Stimulated activated CD4-positive, alpha-beta T cell treated with anti-CD3 and anti-CD28 coated beads, Interleukin-2, amount 100 ng/mL, for 24 hours (primary cell): ENCODE data around the gene RPS6KA4.
"Not testable (repeated sequence)": the region's sequence is repeated elsewhere in the genome, so short reads cannot be mapped to it uniquely, and the experiment has no call there.

ENCODE experiments used
- DNase-seq, 2 donors: peaks; one replicate each; pipeline ENCODE4 v3.0.0-alpha.2; 2020

RPS6KA4 gene

DNA sequence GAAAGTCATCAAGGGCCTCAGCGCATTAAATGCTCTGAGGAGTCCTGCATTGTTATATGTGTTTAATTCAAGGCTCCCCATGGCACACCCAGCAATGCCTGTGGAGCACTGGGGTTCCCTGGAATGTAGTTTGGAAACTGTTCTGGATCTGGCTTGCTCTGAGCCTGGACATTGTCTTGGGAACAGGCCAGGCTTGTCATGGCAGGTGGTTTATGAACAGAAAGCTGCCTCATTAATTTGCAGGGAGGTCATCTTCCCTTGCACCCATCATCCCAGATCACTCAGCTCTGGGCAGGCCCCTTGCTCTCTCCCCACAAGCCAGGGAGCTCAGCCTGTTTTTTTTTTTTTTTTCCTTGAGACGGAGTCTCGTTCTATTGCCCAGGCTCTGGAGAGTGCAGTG, 32.9 kb downstream of the RPS6KA4 start:
- DNase-seq, result no peak

DNA sequence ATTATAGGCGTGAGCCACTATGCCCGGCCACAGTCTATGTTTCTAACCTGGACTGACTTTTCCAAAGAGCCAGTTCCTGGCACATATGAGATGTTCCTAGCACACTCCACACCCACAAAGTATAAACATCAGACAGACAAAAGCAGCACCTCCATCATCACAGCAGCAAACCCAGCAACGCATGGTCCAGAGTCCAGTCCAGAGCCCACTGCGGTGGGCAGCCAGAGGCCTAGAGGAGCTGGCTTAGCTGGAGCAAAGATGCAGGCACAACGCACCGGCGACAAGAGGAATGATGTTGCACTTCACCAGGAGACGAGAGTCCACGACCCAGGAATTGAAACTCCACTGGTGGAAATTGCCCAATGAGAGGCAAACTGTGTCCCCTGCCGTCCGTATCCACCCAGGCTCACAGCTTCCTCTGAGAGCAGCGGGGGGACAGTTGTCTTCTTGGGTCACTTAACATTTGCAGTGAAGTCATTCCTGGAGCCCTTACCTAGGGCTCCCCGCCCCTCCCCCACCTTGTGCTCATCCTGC, 36.6 kb downstream of the RPS6KA4 start:
- DNase-seq, result no peak

DNA sequence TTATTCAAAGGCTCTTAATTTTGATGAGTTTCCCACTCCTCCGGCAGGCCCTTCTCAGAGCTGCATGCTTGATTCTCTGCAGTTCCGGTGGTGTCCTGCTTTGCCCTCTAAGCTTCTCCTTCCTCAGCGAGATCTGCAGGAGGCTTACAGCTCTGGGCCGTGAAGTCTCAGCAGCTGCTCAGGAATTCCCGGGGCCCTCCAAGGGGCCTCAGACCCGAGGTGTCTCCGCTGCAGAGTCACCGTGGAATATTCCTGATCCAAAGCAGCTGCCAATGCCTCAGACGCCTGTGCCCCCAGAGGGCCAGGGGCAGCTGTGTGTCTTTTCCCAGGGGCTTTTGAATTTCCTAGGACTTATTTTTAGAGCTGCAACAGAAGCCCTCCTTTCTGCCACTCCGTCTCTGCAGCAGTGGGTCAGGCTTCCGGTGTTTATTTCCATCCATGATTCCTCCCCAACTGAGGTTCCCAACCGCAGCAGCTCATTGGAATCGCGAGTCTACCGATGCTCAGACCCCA, 37.2 kb downstream of the RPS6KA4 start:
- no peak for DNase-seq

DNA sequence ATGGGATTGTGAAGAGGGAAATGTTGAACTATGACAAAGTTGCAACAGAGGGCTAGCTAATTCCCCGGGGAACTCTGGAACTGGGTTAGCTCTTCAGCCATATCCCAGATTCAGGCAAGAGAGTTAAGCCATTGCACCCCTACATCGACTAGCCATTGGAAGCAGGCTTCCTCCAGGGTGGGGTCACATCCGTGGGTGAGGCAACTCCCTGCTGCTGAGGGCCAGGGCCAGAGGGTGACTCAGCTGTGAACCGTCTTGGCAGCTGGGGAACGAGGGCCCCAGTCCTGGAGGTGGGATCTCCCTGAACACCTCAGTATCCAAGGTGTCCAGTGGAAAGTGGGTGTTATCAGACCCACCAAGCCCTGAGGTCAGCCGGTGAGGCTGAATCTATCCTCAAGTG, 41.1 kb downstream of the RPS6KA4 start:
- no peak for DNase-seq

DNA sequence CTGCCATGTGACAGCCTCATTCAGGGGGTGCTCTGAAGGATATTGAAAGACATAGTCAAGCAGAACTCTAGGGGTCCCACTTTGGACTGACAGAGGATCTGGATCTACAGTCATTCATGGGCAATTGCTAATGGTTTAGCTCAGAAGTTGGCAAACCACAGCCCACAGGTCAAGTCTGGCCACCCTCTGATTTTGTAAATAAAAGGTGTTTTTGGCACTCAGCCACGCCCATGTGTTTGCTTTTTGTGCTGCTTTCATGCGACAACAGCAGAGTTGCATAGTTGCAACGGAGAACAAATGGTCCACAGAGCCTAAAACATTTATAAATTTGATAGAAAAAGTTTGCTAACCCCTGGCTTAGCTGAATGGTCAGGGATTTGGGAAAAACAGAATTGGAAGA, 41.7 kb downstream of the RPS6KA4 start:
- DNase-seq, result no peak

DNA sequence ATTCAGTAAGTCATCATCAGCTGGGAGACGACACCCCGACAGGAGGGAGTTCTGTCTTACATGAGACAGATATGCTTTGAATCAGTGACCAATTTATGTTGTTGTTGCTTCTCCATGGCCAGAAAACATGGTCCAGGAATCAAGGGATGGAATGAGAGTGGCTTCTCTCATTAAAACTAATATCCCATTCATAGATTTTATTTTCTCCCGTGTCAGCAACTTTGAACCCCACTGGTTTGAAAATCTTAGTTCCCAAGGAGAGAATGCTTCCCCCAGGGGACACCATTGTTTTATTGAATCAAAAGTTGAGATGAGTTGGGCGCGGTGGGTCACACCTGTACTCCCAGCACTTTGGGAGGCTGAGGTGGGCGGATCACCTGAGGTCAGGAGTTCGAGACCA, 42.8 kb downstream of the RPS6KA4 start:
- DNase-seq, result no peak

DNA sequence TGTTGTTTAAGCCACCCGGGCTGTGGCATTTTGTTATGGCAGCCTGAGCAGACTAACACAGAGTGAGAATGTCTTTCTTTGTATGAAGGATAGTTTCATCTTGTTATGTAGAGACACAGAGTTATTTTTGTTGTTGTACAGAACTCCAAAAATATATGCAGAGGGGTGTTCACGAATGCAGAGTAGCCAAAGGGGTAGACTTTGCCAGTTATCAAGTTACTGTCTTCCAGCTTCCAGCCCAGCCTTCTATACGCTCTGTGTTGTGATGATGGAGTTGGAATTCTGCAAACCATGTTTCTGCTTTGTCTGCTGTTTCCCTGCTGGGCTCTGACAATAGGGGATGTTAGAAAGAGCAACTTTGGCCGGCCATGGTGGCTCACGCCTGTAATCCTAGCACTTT, 44.1 kb downstream of the RPS6KA4 start:
- no peak for DNase-seq

DNA sequence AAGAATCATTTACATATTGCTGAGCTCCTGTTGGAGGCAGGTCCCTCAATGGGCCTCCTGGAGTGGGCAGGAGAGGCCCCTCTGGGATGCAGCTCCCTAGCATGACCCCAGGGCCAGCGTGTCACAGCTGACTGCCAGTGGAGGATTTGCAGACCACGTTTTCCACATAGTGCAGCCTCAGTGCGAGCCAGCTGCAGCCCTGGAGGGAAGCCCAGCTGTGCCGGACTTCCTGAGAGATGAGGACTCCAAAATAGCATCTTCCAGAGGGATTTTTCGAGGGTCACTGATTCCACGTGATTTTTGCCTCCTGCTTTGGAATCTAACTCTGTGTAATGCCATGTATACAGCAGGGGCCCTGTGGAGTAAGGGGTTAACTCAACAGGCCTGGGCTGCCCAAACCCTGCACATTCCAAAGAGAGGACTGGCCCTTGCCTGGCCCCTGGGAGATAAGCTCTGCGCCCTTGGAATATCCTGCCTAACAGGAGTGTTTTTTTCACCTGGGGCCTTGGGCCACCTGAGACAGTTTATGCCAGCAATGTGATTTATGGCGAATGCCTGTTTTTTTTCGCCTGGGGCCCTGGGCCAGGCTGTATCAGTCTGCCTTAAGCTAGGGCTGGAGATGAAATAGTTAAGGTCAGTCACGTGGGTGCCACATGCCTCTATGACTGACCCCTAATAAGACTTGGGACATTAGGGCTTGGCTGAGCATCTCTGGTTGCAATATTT, 47.4 kb downstream of the RPS6KA4 start:
- no peak for DNase-seq

DNA sequence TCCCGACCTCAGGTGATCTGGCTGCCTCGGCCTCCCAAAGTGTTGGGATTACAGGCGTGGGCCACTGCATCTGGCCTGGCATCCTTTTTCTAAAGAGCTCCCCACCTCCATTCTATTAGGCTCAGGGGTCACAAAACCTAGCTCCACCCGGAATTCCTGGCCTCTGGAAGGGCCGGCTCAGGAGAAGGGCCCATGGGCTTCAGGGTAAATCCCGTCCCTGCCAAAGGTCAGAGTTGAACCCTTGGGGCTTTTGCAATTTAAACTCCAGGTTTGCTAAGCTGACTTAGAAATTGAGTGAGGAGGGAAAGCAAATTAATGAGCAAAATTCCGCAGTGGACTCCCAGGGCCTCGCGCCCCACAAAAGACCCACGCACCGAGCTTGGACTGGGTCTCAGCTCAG, 48.3 kb downstream of the RPS6KA4 start:
- DNase-seq, result no peak

DNA sequence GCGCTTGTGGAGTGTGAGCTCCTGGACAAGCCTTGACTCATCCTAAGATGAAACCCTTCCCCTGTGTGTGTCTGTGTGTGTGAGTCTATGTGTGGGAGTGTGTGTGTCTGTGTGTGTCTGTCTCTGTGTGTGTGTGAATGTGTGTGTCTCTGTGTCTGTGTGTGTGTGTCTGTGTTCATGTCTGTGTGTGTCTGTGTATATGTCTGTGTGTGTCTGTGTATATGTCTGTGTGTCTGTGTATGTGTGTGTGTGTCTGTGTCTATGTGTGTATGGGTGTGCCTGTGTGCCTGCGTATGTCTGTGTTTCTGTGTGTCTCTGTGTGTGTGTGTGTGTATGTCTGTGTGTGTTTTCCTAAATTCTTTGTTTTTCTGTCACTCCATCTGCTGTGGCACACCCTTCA, 48.7 kb downstream of the RPS6KA4 start:
- DNase-seq, result no peak

DNA sequence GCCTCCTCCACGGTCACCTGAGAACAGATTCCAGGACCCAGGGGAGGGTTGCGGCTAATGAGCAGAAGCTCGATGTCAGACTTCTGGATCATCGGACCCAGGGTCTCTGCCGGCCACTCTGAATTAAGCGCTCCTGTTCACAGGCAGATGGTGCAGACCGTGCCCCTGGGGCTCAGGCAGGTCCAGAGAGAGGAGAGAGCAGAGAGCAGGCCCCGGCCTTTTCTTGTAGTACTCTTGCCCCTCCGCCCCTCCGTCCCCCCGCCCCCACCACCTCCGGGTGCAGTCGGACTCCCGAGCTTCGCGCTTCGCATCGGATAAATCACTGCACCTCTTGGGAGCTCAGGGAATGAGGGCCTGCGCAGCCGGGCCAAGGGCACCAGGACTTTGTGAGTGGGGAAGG, 50.3 kb downstream of the RPS6KA4 start:
- DNase-seq, result no peak

DNA sequence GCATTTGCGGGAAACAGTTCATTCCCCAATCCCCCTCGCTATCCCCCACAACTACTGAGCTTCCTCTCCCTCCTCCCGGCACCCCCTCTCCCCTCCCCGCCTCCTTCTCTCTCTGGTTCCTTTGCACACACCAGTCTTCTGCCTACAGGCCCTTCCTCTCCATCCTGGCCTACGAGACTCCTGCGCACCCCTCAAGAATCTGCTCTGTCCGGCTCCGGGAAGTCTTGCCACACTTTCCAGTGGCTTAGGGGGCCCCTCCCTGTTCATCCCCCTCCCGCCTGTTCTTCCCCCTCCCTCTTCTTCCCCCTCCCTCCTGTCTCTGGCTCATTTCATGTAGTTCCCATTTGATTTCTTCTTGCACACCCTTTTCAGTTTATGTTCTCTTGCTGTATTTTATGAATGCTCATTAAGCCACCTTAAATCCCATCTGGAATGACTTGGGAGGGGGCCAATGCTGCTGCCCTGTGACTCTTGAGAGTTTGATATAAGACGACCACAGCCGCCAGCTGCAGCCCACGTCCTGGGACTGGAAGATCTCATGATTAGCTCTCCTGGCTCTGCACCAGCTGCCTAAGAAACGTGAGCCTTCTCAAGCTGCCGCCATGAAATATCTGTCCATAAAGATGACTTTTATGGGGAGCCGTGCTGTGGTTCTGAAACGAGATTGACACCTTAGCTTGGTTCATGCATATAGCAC, 50.9 kb downstream of the RPS6KA4 start:
- DNase-seq, result no peak

DNA sequence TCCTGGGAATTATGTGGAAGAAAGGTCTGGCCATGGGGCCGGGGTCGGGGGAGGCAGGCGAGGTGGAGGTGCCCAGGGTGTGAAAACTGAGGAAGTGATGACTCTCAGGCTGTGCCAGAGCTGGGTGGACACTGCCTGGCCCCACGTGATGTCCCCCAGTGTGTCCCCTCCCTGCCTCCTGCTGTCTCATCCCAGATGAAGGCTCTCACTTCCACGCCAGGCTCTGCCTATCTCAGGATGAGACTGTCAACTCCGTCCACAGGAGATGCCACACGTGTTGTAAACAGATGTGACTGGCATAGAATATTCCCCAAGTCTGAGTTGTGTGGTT, 51.4 kb downstream of the RPS6KA4 start:
- DNase-seq, result no peak

DNA sequence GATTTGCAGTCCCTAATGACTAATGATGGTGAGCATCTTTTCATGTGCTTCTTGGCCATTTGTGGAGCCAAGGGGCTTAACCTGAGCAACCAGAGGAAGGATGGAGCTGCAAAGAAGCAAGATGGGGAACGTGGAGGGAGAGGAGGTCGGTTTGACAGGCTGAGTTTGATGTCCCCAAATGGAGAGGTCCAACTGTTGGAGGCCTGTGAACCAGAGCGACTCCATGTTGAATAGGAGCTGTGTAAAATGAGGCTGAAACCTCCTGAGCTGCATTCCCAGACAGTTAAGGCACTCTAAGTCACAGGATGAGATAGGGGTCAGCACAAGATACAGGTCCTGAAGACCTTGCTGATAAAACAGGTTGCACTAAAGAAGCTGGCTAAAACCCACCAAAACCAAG, 54.5 kb downstream of the RPS6KA4 start:
- DNase-seq, result no peak

DNA sequence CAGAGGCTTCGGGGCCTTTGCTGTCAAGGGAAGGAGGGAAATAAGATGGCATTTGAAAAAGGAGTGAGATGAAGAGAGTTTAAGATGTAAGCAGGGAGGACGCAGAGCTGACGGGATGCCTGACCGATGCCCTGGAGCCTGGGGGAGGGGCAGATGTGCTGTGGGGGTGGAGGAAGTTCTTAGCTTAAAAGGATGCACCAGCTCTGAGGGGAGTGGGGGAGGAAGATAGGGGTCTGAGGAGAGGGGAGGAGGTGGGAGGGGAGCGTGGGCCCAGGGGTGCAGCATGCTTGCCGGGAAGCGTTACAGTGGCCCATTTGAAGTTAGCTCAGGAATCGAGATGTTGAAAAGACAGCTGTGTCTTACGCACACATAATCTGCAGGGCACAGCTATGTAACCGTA, 56.3 kb downstream of the RPS6KA4 start:
- DNase-seq, result no peak

DNA sequence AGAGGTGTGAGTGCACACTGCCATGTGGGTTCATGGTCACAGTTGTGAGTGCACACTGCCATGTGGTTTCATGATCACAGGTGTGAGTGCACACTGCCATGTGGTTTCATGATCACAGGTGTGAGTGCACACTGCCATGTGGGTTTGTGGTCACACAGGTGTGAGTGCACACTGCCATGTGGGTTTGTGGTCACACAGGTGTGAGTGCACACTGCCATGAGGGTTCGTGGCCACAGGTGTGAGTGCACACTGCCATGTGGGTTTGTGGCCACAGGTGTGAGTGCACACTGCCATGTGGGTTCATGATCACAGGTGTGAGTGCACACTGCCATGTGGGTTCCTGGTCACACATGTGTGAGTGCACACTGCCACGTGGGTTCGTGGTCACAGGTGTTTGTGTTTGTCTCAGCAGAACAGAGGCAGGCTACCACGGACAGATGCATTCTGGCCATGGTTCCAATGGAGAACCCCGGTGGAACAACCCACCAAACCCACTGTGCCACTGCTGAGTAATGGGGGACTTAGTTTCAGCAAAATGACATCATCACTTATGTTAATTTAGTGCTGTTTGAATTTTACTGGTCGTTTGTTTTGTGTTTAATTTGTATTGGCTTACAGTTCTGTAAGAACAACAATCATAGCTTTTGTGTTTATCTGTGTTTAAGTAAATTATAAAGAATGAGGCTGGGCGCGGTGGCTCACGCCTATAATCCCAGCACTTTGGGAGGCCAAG, 57.2 kb downstream of the RPS6KA4 start:
- DNase-seq, result no peak

DNA sequence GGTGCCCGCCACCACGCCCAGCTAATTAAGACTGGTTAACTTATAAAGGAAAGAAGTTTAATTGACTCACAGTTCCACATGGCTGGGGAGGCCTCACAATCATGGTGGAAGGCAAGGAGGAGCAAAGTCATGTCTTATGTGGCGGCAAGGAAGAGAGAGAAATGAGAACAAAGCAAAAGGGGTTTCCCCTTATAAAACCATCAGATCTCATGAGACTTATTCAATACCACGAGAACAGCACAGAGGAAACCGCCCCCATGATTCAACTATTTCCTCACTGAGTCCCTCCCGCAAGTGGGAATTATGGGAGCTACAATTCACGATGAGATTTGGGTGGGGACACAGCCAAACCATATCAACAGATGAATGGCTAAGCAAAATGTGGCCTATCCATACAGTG, 59.3 kb downstream of the RPS6KA4 start:
- not testable (repeated sequence) for DNase-seq

DNA sequence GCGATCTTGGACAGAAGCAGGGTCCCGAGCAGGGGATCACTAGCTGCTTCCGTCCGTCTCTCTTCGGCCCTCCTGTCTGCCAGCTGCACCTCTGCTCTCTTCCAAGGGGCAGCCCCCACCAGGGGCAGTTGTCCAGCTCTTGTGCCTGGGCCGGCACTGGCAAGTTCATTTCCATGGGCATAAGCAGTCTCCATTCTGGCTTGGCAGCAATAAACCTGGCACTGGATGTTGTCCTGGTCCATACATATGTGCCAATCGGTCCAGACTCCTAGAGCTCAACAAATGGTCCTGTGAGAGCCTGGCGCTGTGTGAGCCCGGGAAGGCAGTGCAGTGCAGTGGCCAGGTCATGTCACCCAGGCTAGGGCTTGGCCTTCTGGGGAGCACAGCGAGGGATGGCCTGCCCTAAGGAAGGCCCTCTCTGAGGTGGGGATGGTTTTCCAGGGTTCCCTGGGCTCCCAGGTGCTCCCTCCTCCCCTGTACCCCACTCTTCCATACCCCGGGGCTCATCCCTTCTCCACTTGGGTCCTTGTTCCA, 60.4 kb downstream of the RPS6KA4 start:
- DNase-seq, result no peak

DNA sequence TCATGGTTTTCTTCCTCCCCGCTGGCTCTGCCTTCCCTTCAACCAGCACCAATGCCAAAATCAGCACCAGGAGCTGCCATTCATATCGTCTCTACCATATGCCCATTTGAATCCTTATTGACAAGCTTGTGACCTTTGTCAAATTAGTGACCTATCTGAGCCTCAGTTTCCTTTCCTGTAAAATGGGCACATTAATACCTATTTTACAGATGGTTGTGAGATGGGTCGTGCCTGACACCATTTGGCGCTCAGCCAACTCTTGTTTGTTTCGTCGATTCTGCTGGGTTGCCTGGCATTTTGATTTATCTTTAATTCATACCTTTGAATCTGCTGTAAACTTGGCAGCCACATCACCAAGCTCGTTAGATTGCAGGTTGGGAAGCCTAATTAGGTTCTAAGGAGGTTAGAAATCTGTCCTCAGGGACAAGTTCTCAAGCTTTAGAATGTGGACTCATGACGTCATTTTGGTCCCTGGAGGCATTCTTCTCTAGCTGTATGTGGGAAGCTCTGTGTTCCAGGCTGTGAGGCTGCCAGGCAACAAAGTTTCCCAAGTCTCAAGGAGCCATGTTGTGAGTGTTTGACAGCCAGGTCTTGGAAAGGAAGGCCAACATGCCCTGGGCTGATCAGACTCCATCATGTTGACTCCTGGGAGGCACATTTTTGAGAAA, 61.0 kb downstream of the RPS6KA4 start:
- DNase-seq, result no peak
